Retina (tissue), 1 donor: ENCODE results near the gene OR4F6.
"Not testable (repeated sequence)": the region's sequence is repeated elsewhere in the genome, so short reads cannot be mapped to it uniquely, and the experiment has no call there.

Source experiments
- DNase-seq: peaks from one replicate; pipeline ENCODE4 v3.0.0-alpha.2; 2016

The OR4F6 gene

GRCh38 chr15:101803209-101803608 lies at the start of gene OR4F6:
Gene OR4F6 (plus strand): TSS chr15:101803509. CDS start chr15:101805720, 2,211 bp downstream.
- no peak for DNase-seq

GRCh38 chr15:101764669-101765339 lies 38.5 kb upstream of the OR4F6 start:
- DNase-seq, result not testable (repeated sequence)

GRCh38 chr15:101765340-101765671 lies 38.0 kb upstream of the OR4F6 start:
- DNase-seq, result not testable (repeated sequence)

GRCh38 chr15:101765772-101766456 lies 37.4 kb upstream of the OR4F6 start:
- no peak for DNase-seq

GRCh38 chr15:101767083-101767640 lies 36.1 kb upstream of the OR4F6 start:
- not testable (repeated sequence) for DNase-seq

- no peak for DNase-seq
These were observed 30.4 kb upstream of the OR4F6 start for GRCh38 chr15:101772921-101773320.

- no peak for DNase-seq
These were observed 29.7 kb upstream of the OR4F6 start for GRCh38 chr15:101773496-101774100.

GRCh38 chr15:101775136-101775535 lies 28.2 kb upstream of the OR4F6 start:
- DNase-seq, result no peak

GRCh38 chr15:101778576-101778975 lies 24.7 kb upstream of the OR4F6 start:
- DNase-seq, result not testable (repeated sequence)

GRCh38 chr15:101780225-101780624 lies 23.1 kb upstream of the OR4F6 start:
- DNase-seq, result not testable (repeated sequence)

- DNase-seq, result no peak
These were observed 21.4 kb upstream of the OR4F6 start for GRCh38 chr15:101781928-101782327.

- DNase-seq, result no peak
These were observed 18.7 kb upstream of the OR4F6 start for GRCh38 chr15:101784644-101785043.

- DNase-seq, result not testable (repeated sequence)
These were observed 16.9 kb upstream of the OR4F6 start for GRCh38 chr15:101786422-101786821.

GRCh38 chr15:101788001-101788400 lies 15.3 kb upstream of the OR4F6 start:
- DNase-seq, result not testable (repeated sequence)

- not testable (repeated sequence) for DNase-seq
These were observed 14.6 kb upstream of the OR4F6 start for GRCh38 chr15:101788503-101789269.

GRCh38 chr15:101790748-101791147 lies 12.6 kb upstream of the OR4F6 start:
- DNase-seq, result not testable (repeated sequence)

GRCh38 chr15:101793981-101794380 lies 9.3 kb upstream of the OR4F6 start:
- not testable (repeated sequence) for DNase-seq

- no peak for DNase-seq
These were observed 7.9 kb upstream of the OR4F6 start for GRCh38 chr15:101795455-101795854.

GRCh38 chr15:101799665-101800064 lies 3.6 kb upstream of the OR4F6 start:
- no peak for DNase-seq

- DNase-seq, result no peak
These were observed 2.3 kb upstream of the OR4F6 start for GRCh38 chr15:101801048-101801447.

- DNase-seq, result no peak
These were observed 367 bp downstream of the OR4F6 start for GRCh38 chr15:101803676-101804075.

- no peak for DNase-seq
These were observed 1.1 kb downstream of the OR4F6 start for GRCh38 chr15:101804375-101804774.

- DNase-seq, result no peak
These were observed 1.6 kb downstream of the OR4F6 start for GRCh38 chr15:101804941-101805340.
